Keratinocyte (primary cell): Measurements from ENCODE around the gene TNPO1. TPM values are rescaled to one million over a fixed set of nuclear protein-coding genes. Genes with fewer than 3 reads are reported as not detected.

ENCODE experiments used
- DNase-seq: peaks from one replicate; pipeline ENCODE4 v3.0.0-alpha.2; 2011; ENCODE audit warnings: low read depth, missing footprints, low spot score
- FAIRE-seq: peaks from 2 replicates; lab custom pipeline; 2011; peaks lifted over from hg19 to GRCh38; lab: Jason Lieb, UNC
- H2AFZ ChIP-seq: 2 replicates; pipeline ENCODE4 v1.6.0; 2012; ENCODE audit warnings: low read length, control low read depth, inconsistent platforms; ENCODE audit not compliant: control insufficient read depth
- H3K27ac ChIP-seq: 2 replicates; pipeline ENCODE4 v1.5.1; 2011; ENCODE audit warnings: low read length; ENCODE audit not compliant: control insufficient read depth, insufficient read depth
- H3K27me3 ChIP-seq: 3 replicates; pipeline ENCODE4 v1.6.0; 2011; ENCODE audit warnings: low read length; ENCODE audit not compliant: control insufficient read depth, insufficient read depth; ENCODE audit errors: extremely low read depth
- H3K36me3 ChIP-seq, 2 experiments: 2 replicates in 1 of 2; 3 replicates in 1 of 2; pipeline ENCODE4 v1.5.1; 2011; ENCODE audit warnings: low read length in 2 of 2, mild to moderate bottlenecking in 1 of 2; ENCODE audit not compliant: control insufficient read depth in 2 of 2, insufficient read depth in 2 of 2; ENCODE audit errors: extremely low read depth in 1 of 2
- H3K4me1 ChIP-seq: 3 replicates; pipeline ENCODE4 v1.5.1; 2011; ENCODE audit warnings: low read length; ENCODE audit not compliant: control insufficient read depth, insufficient read depth; ENCODE audit errors: extremely low read depth
- H3K4me2 ChIP-seq: 3 replicates; pipeline ENCODE4 v1.6.0; 2011; ENCODE audit warnings: low read depth, low read length; ENCODE audit not compliant: control insufficient read depth, insufficient read depth; ENCODE audit errors: extremely low read depth
- H3K4me3 ChIP-seq, 3 experiments: fragments of 200-600 bp in 1 of 3; sonication (generic) in 1 of 3; 2 replicates in 2 of 3; 3 replicates in 1 of 3; pipeline ENCODE4 v1.5.1; 2011 to 2016; ENCODE audit warnings: low read length in 3 of 3, mild to moderate bottlenecking in 3 of 3, control low read depth in 2 of 3, inconsistent platforms in 1 of 3, low read depth in 1 of 3, mixed read lengths in 1 of 3, mixed run types in 1 of 3, moderate library complexity in 1 of 3; ENCODE audit not compliant: control insufficient read depth in 2 of 3, insufficient read depth in 2 of 3; ENCODE audit errors: extremely low read depth in 1 of 3
- H3K79me2 ChIP-seq: 2 replicates; pipeline ENCODE4 v1.6.0; 2012; ENCODE audit warnings: low read length; ENCODE audit not compliant: control insufficient read depth, insufficient read depth
- H3K9ac ChIP-seq: 3 replicates; pipeline ENCODE4 v1.6.0; 2011; ENCODE audit warnings: low read length; ENCODE audit not compliant: control insufficient read depth, insufficient read depth; ENCODE audit errors: extremely low read depth
- H3K9me1 ChIP-seq: 3 replicates; pipeline ENCODE4 v1.6.0; 2011; ENCODE audit warnings: low read length; ENCODE audit not compliant: control insufficient read depth, insufficient read depth; ENCODE audit errors: extremely low read depth
- H3K9me3 ChIP-seq: 2 replicates; pipeline ENCODE4 v1.5.1; 2012; ENCODE audit warnings: low read depth, low read length; ENCODE audit not compliant: control insufficient read depth
- H4K20me1 ChIP-seq: 3 replicates; pipeline ENCODE4 v1.6.0; 2011; ENCODE audit warnings: low read length; ENCODE audit not compliant: control insufficient read depth, insufficient read depth; ENCODE audit errors: extremely low read depth
- CTCF ChIP-seq, 3 experiments: IDR thresholded peaks in 1 of 3; conservative IDR thresholded peaks in 1 of 3; optimal IDR thresholded peaks in 1 of 3; 2 replicates in 2 of 3; 3 replicates in 1 of 3; pipeline versions ENCODE3 to v1.5.1; 2011; ENCODE audit warnings: low read length in 3 of 3, mild to moderate bottlenecking in 3 of 3, moderate library complexity in 2 of 3, control low read depth in 1 of 3, inconsistent platforms in 1 of 3; ENCODE audit not compliant: insufficient read depth in 2 of 3; ENCODE audit errors: extremely low read depth in 1 of 3
- EZH2 ChIP-seq: IDR thresholded peaks from one replicate; pipeline ENCODE4 v1.6.1; 2012; ENCODE audit warnings: inconsistent platforms, mild to moderate bottlenecking, low read length, moderate library complexity
- dilution Hi-C: fragments of 300-500 bp; cut with MboI; formaldehyde crosslinking; loops from one replicate; pipeline ENCODE4 v1.7.0; 2020; ENCODE audit warnings: low sequenced_read_pairs; ENCODE audit not compliant: extremely low pct_ligation_motif_present
- polyA plus RNA-seq, 5 experiments: library from polyadenylated mRNA; depleted of rRNA in 3 of 5; stranded (reverse) in 3 of 5; stranded (forward) in 1 of 5; unstranded in 1 of 5; fragments of >200 nt; gene quantifications; 1 replicate in 1 of 5; 2 replicates in 3 of 5; 3 replicates in 1 of 5; pipeline versions ENCODE4 v1.2.1 to v1.2.3, GENCODE V29; 2011 to 2012; ENCODE audit warnings: missing spikeins in 2 of 5, low read depth in 1 of 5, low replicate concordance in 1 of 5

Gene TNPO1
- polyA plus RNA-seq, 1 donor (not counting 4 experiments of a cell fraction or from before 2014, with no cell fraction given): 123 TPM

DNA sequence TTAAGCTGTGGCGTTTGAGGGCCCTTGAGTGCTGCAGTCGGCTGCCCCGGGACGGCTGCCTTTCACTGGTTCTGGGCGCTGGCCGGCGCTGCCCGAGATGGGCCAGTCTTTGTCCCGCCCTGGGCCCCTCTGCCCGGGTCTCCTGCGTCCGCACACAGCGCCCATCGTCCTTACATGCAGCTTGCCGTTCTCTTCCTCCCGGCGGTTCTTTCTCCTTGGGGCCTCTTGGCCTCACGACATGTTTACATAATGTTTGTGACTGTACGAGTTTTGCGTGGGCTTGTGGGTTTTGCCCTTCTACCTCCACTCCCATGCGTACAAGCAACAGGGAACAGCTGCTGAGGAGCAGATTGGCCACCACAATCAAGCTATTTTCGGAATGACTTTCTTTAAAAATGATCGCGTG, 618 bp downstream of the TNPO1 start:
- Histone ChIP-seq H3K27ac (peak overlapping the region; percentile 90), H3K79me2 (peaks cover 50% of the 10 kb centered on the region), H4K20me1 (no peaks in the 10 kb centered on the region), H3K9me1 (no peaks in the 10 kb centered on the region), H3K27me3 (no peaks in the 10 kb centered on the region), H3K4me2 (peak overlapping the region; percentile 99), H2AFZ (peak overlapping the region; percentile 97), H3K4me3 (peak overlapping the region; percentile 83 to 86 (median 84)), H3K36me3 (no peaks in the 10 kb centered on the region), H3K9ac (peak overlapping the region; percentile 95), H3K4me1 (peaks cover 23% of the 10 kb centered on the region), H3K9me3 (no peaks in the 10 kb centered on the region)
- no peak for TF ChIP-seq EZH2
- TF ChIP-seq CTCF (optimal IDR thresholded peaks at IDR 0.05 in 1 of 3, IDR thresholded peaks at IDR 0.05 in 1 of 3, conservative IDR thresholded peaks at IDR 0.05 in 1 of 3; ENCODE audit: extremely low read depth in 1 of 3, insufficient read depth in 2 of 3, low read length in 3 of 3): no peak
- dilution Hi-C loops: no loop called here
- DNase-seq: no peak
- no peak for FAIRE-seq

- H3K79me2 ChIP-seq: peaks cover 54% of the 10 kb centered on the region
- H4K20me1 ChIP-seq: no peaks in the 10 kb centered on the region
- DNase-seq (no peak), FAIRE-seq (no peak)
- H3K27me3 ChIP-seq: no peaks in the 10 kb centered on the region
- TF ChIP-seq EZH2 (no peak), CTCF (optimal IDR thresholded peaks at IDR 0.05 in 1 of 3, IDR thresholded peaks at IDR 0.05 in 1 of 3, conservative IDR thresholded peaks at IDR 0.05 in 1 of 3; ENCODE audit: extremely low read depth in 1 of 3, insufficient read depth in 2 of 3, low read length in 3 of 3) (no peak)
- H2AFZ ChIP-seq: peak overlapping the region; percentile 87
- peak overlapping the region; percentile 90 for H3K27ac ChIP-seq
- no peaks in the 10 kb centered on the region for H3K36me3 ChIP-seq
- H3K4me3 ChIP-seq: peak overlapping the region; percentile 83 to 86 (median 84)
- peak overlapping the region; percentile 95 for H3K9ac ChIP-seq
- peaks cover 27% of the 10 kb centered on the region for H3K4me1 ChIP-seq
- H3K4me2 ChIP-seq: peak overlapping the region; percentile 99
- H3K9me1 ChIP-seq: no peaks in the 10 kb centered on the region
- H3K9me3 ChIP-seq: no peaks in the 10 kb centered on the region
- dilution Hi-C loops: no loop called here
These were observed 1.3 kb downstream of the TNPO1 start for GRCh38 chr5:72817671-72818266.
